GM23338 (cell line): ENCODE data around the gene LRRTM1. TPM values are rescaled to one million over a fixed set of nuclear protein-coding genes. Genes with fewer than 3 reads are reported as not detected.

Experiments
- ATAC-seq: fragments of 200-7000 bp; cut with Tn5 transposase; 3 replicates; pipeline ENCODE4 v1.9.1; 2020
- DNase-seq: peaks from one replicate; pipeline ENCODE4 v3.0.0-alpha.2; 2015; ENCODE audit warnings: low spot score
- H2AFZ ChIP-seq: fragments of 200-600 bp; sonication (generic); 2 replicates; pipeline ENCODE4 v1.8.0; 2016; ENCODE audit warnings: antibody characterized with exemption, mild to moderate bottlenecking, moderate library complexity
- H3F3A ChIP-seq: fragments of 200-600 bp; sonication (generic); replicated peaks from 2 replicates; pipeline ENCODE4 v1.8.0; 2017; ENCODE audit warnings: antibody characterized with exemption, mixed run types, low read depth
- H3K27ac ChIP-seq: fragments of 200-600 bp; sonication (generic); 2 replicates; pipeline ENCODE4 v1.6.1; 2016; ENCODE audit warnings: low read depth
- H3K27me3 ChIP-seq: fragments of 200-600 bp; sonication (generic); 2 replicates; pipeline ENCODE4 v1.8.0; 2016; ENCODE audit warnings: mild to moderate bottlenecking, mixed run types, moderate library complexity; ENCODE audit not compliant: insufficient read depth
- H3K36me3 ChIP-seq: fragments of 200-600 bp; sonication (generic); 2 replicates; pipeline ENCODE4 v1.8.0; 2016; ENCODE audit warnings: mild to moderate bottlenecking; ENCODE audit not compliant: insufficient read depth
- H3K4me1 ChIP-seq: fragments of 200-600 bp; sonication (generic); 2 replicates; pipeline ENCODE4 v1.8.0; 2016; ENCODE audit warnings: mild to moderate bottlenecking, moderate library complexity; ENCODE audit not compliant: insufficient read depth
- H3K4me2 ChIP-seq: fragments of 200-600 bp; sonication (generic); 2 replicates; pipeline ENCODE4 v1.7.1; 2017; ENCODE audit warnings: mixed run types
- H3K4me3 ChIP-seq: fragments of 200-600 bp; sonication (generic); 2 replicates; pipeline ENCODE4 v1.6.1; 2016; ENCODE audit warnings: mixed run types
- H3K79me2 ChIP-seq: fragments of 200-600 bp; sonication (generic); replicated peaks from 2 replicates; pipeline ENCODE4 v1.8.0; 2017; ENCODE audit warnings: mild to moderate bottlenecking; ENCODE audit not compliant: insufficient read depth
- H3K9me2 ChIP-seq: fragments of 200-600 bp; sonication (generic); 2 replicates; pipeline ENCODE4 v1.8.0; 2017; ENCODE audit not compliant: insufficient read depth
- H4K20me1 ChIP-seq: fragments of 200-600 bp; sonication (generic); replicated peaks from 2 replicates; pipeline ENCODE4 v1.8.0; 2017; ENCODE audit warnings: mild to moderate bottlenecking; ENCODE audit not compliant: insufficient read depth
- H3K27ac Mint-ChIP-seq: 2 replicates; pipeline ENCODE4 v1.8.0; 2020; ENCODE audit warnings: inconsistent platforms, mild to moderate bottlenecking, moderate library complexity, mixed read lengths
- H3K27me3 Mint-ChIP-seq: 3 replicates; pipeline ENCODE4 v1.8.0; 2022; ENCODE audit warnings: low read depth, mild to moderate bottlenecking, moderate library complexity, mixed read lengths, inconsistent platforms; ENCODE audit not compliant: insufficient read depth, poor library complexity
- H3K36me3 Mint-ChIP-seq: 3 replicates; pipeline ENCODE4 v1.8.0; 2021; ENCODE audit warnings: low read depth, mild to moderate bottlenecking, inconsistent platforms, moderate library complexity, mixed read lengths
- H3K4me1 Mint-ChIP-seq: 3 replicates; pipeline ENCODE4 v1.8.0; 2020; ENCODE audit warnings: mild to moderate bottlenecking, inconsistent platforms, mixed read lengths
- H3K4me3 Mint-ChIP-seq: 3 replicates; pipeline ENCODE4 v1.8.0; 2021; ENCODE audit warnings: moderate library complexity, mild to moderate bottlenecking, inconsistent platforms, mixed read lengths
- H3K9me3 Mint-ChIP-seq: 3 replicates; pipeline ENCODE4 v1.8.0; 2020; ENCODE audit warnings: moderate library complexity, mild to moderate bottlenecking, inconsistent platforms, mixed read lengths
- CREB1 ChIP-seq: fragments of 250-450 bp; sonication (Bioruptor Pico); IDR thresholded peaks from 2 replicates; pipeline ENCODE4 v1.5.0; 2020; ENCODE audit warnings: low read depth, mild to moderate bottlenecking, moderate library complexity
- EZH2 ChIP-seq: fragments of 200-600 bp; sonication (generic); IDR thresholded peaks from one replicate; pipeline ENCODE4 v1.8.0; 2017; ENCODE audit warnings: antibody characterized with exemption, mild to moderate bottlenecking, low read depth; ENCODE audit not compliant: unreplicated experiment
- EZH2phosphoT487 ChIP-seq: fragments of 200-600 bp; sonication (generic); IDR thresholded peaks from one replicate; pipeline ENCODE4 v1.8.1; 2018; ENCODE audit warnings: antibody characterized with exemption; ENCODE audit not compliant: unreplicated experiment
- JUNB ChIP-seq: IDR thresholded peaks from one replicate; pipeline ENCODE4 v1.6.1; 2016; ENCODE audit warnings: antibody characterized with exemption; ENCODE audit not compliant: unreplicated experiment
- NANOG ChIP-seq: IDR thresholded peaks from 2 replicates; pipeline ENCODE4 v1.6.1; 2016; ENCODE audit warnings: antibody characterized with exemption, borderline replicate concordance
- POLR2AphosphoS5 ChIP-seq: IDR thresholded peaks from 2 replicates; pipeline ENCODE4 v1.6.1; 2016; ENCODE audit warnings: antibody characterized with exemption, low read depth
- STAT1 ChIP-seq: IDR thresholded peaks from one replicate; pipeline ENCODE4 v1.6.1; 2016; ENCODE audit warnings: antibody characterized with exemption; ENCODE audit not compliant: unreplicated experiment
- ZNF114 ChIP-seq: fragments of 250-450 bp; sonication (Bioruptor Pico); IDR thresholded peaks from 2 replicates; pipeline ENCODE4 v1.5.0; 2020; ENCODE audit warnings: mild to moderate bottlenecking, moderate library complexity
- ZNF331 ChIP-seq: fragments of 250-450 bp; sonication (Bioruptor Pico); IDR thresholded peaks from 2 replicates; pipeline ENCODE4 v1.5.0; 2020; ENCODE audit warnings: low read depth, mild to moderate bottlenecking, moderate library complexity
- ZNF462 ChIP-seq: fragments of 250-450 bp; sonication (Bioruptor Pico); IDR thresholded peaks from 2 replicates; pipeline ENCODE4 v1.5.0; 2020; ENCODE audit warnings: mild to moderate bottlenecking, moderate library complexity
- polyA plus RNA-seq: library from polyadenylated mRNA; unstranded; fragments of >200 nt; fragmentation: Nextera tagmentation; extraction: Ambion mirVana; gene quantifications from 2 replicates; pipeline ENCODE4 v1.2.1, GENCODE V29; 2016
- total RNA-seq: library from RNA; depleted of rRNA; stranded (reverse); fragments of >200 nt; shearing (Covaris generic); gene quantifications from 2 replicates; pipeline ENCODE4 v1.2.3, GENCODE V29; 2014
- TF ChIP-seq, protein P1 (sequence below): IDR thresholded peaks from 2 replicates; pipeline ENCODE4 v1.6.1; 2016; ENCODE audit warnings: antibody characterized with exemption
- TF ChIP-seq, protein P2 (sequence below), 2 experiments: fragments of 200-600 bp in 1 of 2; sonication (generic) in 1 of 2; conservative IDR thresholded peaks; 2 replicates each; pipeline versions ENCODE4 v1.5.1 to v1.6.1; 2016 to 2017; ENCODE audit warnings: antibody characterized with exemption in 2 of 2, low read depth in 2 of 2, mild to moderate bottlenecking in 2 of 2, moderate library complexity in 1 of 2
- TF ChIP-seq, protein P3 (sequence below): IDR thresholded peaks from one replicate; pipeline ENCODE4 v1.6.1; 2018; ENCODE audit warnings: antibody characterized with exemption; ENCODE audit not compliant: unreplicated experiment

LRRTM1 gene
- total and polyA plus RNA-seq, 2 experiments from 2014 or later, result 0.34 to 1.3 TPM

DNA sequence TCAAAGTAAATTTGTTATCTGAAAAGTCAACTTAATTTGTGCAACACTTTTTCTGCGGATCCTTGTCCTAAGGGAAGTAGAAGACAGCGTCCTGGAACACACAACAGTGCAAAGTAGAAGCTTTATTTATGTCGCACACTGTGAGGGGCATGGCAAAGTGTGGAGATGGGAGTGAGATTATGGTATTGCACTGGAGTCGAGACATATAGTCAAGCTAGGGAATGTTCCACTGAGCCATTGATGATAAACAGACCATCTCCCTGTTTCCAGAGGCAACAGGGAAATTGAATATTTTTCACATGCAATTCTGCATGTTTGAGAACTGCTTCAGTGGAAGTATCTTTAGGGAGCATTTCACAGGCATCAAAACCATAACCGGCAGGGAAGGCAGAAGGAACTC lies 46.2 kb downstream of the LRRTM1 start:
- H3K27me3 ChIP-seq, result no peaks in the 10 kb centered on the region
- H2AFZ ChIP-seq, result no peak overlapping the region
- Mint-ChIP-seq H3K4me1 (peaks cover 6% of the 10 kb centered on the region), H3K9me3 (no peaks in the 10 kb centered on the region), H3K27me3 (peaks cover 2% of the 10 kb centered on the region), H3K36me3 (no peaks in the 10 kb centered on the region), H3K4me3 (no peak overlapping the region), H3K27ac (no peak overlapping the region)
- TF ChIP-seq, protein P1, sequence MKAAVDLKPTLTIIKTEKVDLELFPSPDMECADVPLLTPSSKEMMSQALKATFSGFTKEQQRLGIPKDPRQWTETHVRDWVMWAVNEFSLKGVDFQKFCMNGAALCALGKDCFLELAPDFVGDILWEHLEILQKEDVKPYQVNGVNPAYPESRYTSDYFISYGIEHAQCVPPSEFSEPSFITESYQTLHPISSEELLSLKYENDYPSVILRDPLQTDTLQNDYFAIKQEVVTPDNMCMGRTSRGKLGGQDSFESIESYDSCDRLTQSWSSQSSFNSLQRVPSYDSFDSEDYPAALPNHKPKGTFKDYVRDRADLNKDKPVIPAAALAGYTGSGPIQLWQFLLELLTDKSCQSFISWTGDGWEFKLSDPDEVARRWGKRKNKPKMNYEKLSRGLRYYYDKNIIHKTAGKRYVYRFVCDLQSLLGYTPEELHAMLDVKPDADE, result no peak
- TF ChIP-seq, protein P2, sequence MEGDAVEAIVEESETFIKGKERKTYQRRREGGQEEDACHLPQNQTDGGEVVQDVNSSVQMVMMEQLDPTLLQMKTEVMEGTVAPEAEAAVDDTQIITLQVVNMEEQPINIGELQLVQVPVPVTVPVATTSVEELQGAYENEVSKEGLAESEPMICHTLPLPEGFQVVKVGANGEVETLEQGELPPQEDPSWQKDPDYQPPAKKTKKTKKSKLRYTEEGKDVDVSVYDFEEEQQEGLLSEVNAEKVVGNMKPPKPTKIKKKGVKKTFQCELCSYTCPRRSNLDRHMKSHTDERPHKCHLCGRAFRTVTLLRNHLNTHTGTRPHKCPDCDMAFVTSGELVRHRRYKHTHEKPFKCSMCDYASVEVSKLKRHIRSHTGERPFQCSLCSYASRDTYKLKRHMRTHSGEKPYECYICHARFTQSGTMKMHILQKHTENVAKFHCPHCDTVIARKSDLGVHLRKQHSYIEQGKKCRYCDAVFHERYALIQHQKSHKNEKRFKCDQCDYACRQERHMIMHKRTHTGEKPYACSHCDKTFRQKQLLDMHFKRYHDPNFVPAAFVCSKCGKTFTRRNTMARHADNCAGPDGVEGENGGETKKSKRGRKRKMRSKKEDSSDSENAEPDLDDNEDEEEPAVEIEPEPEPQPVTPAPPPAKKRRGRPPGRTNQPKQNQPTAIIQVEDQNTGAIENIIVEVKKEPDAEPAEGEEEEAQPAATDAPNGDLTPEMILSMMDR (conservative IDR thresholded peaks at IDR 0.05; ENCODE audit: low read depth in 2 of 2), result no peak
- no peak for TF ChIP-seq EZH2phosphoT487
- no peak for TF ChIP-seq NANOG
- TF ChIP-seq POLR2AphosphoS5, result no peak
- TF ChIP-seq ZNF114 (CRISPR knock-in tag), result no peak
- TF ChIP-seq JUNB, result no peak
- TF ChIP-seq ZNF462 (CRISPR knock-in tag), result no peak
- TF ChIP-seq, protein P3, sequence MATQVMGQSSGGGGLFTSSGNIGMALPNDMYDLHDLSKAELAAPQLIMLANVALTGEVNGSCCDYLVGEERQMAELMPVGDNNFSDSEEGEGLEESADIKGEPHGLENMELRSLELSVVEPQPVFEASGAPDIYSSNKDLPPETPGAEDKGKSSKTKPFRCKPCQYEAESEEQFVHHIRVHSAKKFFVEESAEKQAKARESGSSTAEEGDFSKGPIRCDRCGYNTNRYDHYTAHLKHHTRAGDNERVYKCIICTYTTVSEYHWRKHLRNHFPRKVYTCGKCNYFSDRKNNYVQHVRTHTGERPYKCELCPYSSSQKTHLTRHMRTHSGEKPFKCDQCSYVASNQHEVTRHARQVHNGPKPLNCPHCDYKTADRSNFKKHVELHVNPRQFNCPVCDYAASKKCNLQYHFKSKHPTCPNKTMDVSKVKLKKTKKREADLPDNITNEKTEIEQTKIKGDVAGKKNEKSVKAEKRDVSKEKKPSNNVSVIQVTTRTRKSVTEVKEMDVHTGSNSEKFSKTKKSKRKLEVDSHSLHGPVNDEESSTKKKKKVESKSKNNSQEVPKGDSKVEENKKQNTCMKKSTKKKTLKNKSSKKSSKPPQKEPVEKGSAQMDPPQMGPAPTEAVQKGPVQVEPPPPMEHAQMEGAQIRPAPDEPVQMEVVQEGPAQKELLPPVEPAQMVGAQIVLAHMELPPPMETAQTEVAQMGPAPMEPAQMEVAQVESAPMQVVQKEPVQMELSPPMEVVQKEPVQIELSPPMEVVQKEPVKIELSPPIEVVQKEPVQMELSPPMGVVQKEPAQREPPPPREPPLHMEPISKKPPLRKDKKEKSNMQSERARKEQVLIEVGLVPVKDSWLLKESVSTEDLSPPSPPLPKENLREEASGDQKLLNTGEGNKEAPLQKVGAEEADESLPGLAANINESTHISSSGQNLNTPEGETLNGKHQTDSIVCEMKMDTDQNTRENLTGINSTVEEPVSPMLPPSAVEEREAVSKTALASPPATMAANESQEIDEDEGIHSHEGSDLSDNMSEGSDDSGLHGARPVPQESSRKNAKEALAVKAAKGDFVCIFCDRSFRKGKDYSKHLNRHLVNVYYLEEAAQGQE, result no peak
- TF ChIP-seq ZNF331, result no peak
- TF ChIP-seq STAT1, result no peak
- TF ChIP-seq EZH2, result no peak
- TF ChIP-seq CREB1, result no peak
- no peak overlapping the region for H3K27ac ChIP-seq
- H3K36me3 ChIP-seq, result no peaks in the 10 kb centered on the region
- no peaks in the 10 kb centered on the region for H3F3A ChIP-seq
- DNase-seq, result no peak
- no peaks in the 10 kb centered on the region; the same call in 1 of the 2 replicates for H3K9me2 ChIP-seq
- no peaks in the 10 kb centered on the region for H4K20me1 ChIP-seq
- H3K4me3 ChIP-seq, result no peak overlapping the region
- no peak overlapping the region for H3K4me2 ChIP-seq
- no peaks in the 10 kb centered on the region for H3K79me2 ChIP-seq
- ATAC-seq, result no peak
- H3K4me1 ChIP-seq, result no peaks in the 10 kb centered on the region
